ENCODE data around the gene APOBEC3G. TPM values are rescaled to one million over a fixed set of nuclear protein-coding genes. Genes with fewer than 3 reads are reported as not detected.

APOBEC3G gene
- total RNA-seq, 1 experiment from 2014 or later = 11.3 TPM

Small RNA genes within 50 kb of the gene (small RNA-seq; reads per million reads assigned to genes)
- gene AL022318.2 = not detected
- gene COX5BP7 = not detected

Other genes starting within 250 kb of the APOBEC3G start
- 2.6 and 2.9 TPM in 2 replicates for gene NPTXR, start 233.2 kb upstream of the APOBEC3G start, total RNA-seq (2014; rRNA removed; shearing (Covaris generic))
- gene CBX6, start 205.1 kb upstream of the APOBEC3G start, total RNA-seq (2014; rRNA removed; shearing (Covaris generic)) = 38.3 and 46.7 TPM in 2 replicates
- gene APOBEC3A, start 119.7 kb upstream of the APOBEC3G start, total RNA-seq (2014; rRNA removed; shearing (Covaris generic)) = not detected in 2 replicates
- gene APOBEC3B, start 94.9 kb upstream of the APOBEC3G start, total RNA-seq (2014; rRNA removed; shearing (Covaris generic)) = 6.5 and 13.1 TPM in 2 replicates
- gene APOBEC3C, start 63.0 kb upstream of the APOBEC3G start, total RNA-seq (2014; rRNA removed; shearing (Covaris generic)) = 4.3 and 7.1 TPM in 2 replicates
- gene APOBEC3D, start 56.1 kb upstream of the APOBEC3G start, total RNA-seq (2014; rRNA removed; shearing (Covaris generic)) = 0.27 TPM in 1 of 2 replicates, not detected in the other
- 1.1 and 1.9 TPM in 2 replicates for gene APOBEC3F, start 36.4 kb upstream of the APOBEC3G start, total RNA-seq (2014; rRNA removed; shearing (Covaris generic))
- 0.24 and 0.60 TPM in 2 replicates for gene APOBEC3H, start 20.0 kb downstream of the APOBEC3G start, total RNA-seq (2014; rRNA removed; shearing (Covaris generic))
- gene CBX7, start 75.4 kb downstream of the APOBEC3G start, total RNA-seq (2014; rRNA removed; shearing (Covaris generic)) = 0.79 and 0.80 TPM in 2 replicates
- 0.06 TPM in 1 of 2 replicates, not detected in the other for gene PDGFB, start 167.7 kb downstream of the APOBEC3G start, total RNA-seq (2014; rRNA removed; shearing (Covaris generic))
- gene RPL3, start 242.3 kb downstream of the APOBEC3G start, total RNA-seq (2014; rRNA removed; shearing (Covaris generic)) = 2,372 and 2,695 TPM in 2 replicates

Measured in HT1080 (cell line).